Fibroblast of skin of right biceps (primary cell): ENCODE data around the gene GORASP2.

Experiments
- DNase-seq: peaks from one replicate; pipeline ENCODE4 v3.0.0-alpha.2; 2013

The GORASP2 gene

GRCh38 chr2:170923799-170924198 lies 5.3 kb upstream of the GORASP2 start:
- no peak for DNase-seq

GRCh38 chr2:170924969-170925368 lies 4.1 kb upstream of the GORASP2 start:
- no peak for DNase-seq

GRCh38 chr2:170925923-170926322 lies 3.1 kb upstream of the GORASP2 start:
- DNase-seq = no peak

GRCh38 chr2:170926743-170927297 lies 2.2 kb upstream of the GORASP2 start:
- DNase-seq = no peak

GRCh38 chr2:170928036-170928823 lies 823 bp upstream of the GORASP2 start:
- DNase-seq = peak; percentile 15

GRCh38 chr2:170929686-170930050 lies 615 bp downstream of the GORASP2 start:
- DNase-seq = peak; percentile 16

DNA sequence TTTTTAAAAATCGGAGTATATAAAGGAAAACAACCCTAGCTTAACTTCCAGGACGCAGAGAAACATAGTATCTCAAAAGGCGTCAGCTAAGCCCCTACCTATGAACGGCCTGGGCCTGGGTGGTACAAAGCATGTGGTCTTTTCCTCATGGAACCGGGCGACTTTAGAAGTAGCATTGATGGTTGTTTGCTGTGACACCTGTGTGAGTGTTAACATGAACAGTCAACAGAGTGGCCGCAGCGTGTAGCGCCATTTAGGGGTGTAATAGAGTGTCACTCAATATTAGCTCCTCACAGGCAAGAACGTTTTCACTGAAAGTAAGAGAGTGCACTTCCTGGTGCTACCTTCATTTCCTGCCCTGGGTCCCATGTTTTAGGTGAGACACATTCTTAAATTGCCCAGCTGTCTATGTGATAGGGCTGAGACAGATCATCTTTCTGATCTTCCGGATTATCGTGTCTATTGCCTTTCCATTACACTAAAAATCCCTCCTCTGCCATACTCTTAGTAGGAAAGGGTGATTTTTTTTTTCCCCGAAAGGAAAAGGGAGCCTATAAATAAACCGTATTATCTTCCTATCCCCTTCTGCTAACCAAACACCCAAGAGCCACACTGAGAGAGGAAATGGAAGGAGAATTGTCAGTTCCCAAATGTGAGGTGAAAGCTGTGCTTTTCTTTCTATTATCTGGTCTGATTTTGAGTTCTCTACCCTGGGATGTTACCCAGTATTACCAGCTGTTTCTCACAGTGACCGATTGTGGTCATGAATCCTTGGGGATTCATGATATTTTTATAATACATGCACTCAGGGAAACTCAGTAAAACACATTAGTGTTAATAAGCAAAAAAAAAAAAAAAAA lies 1.3 kb downstream of the GORASP2 start:
- DNase-seq = peak; percentile 27

DNA sequence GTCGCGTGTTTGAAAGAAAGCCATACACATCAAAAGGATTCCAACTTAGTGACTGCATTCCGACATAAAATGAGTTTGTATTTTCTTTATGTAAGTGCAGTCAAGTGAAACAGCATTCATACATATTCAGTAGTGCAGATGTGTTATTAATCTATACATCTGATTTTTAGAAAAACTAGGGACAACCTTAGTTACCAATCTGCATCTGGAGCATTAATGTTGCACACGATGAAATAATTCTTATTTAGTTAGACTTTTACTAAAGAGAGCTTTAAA lies 1.9 kb downstream of the GORASP2 start:
- DNase-seq = peak; percentile 16

DNA sequence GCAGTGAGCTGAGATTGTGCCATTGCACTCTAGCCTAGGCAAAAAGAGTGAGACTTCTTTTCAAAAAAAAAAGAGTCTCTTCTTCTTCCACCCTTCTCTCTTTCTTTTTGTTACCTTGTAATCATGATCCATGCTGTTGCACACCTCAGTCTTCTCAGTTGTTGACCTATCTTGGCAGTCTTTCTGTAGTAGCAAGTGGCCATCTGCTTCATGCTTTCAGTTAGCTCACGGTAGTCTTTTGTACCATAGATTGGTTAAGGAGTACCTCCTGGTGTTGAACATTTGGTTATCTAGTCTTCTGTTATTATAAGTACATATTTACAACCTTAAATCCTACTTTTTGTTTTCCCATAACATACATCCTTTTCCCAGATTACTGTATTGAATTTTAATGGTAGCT lies 3.1 kb downstream of the GORASP2 start:
- DNase-seq = no peak

GRCh38 chr2:170932948-170933347 lies 3.9 kb downstream of the GORASP2 start:
- no peak for DNase-seq

GRCh38 chr2:170937709-170938379 lies 8.8 kb downstream of the GORASP2 start:
- DNase-seq = no peak

GRCh38 chr2:170940066-170940465 lies 11.0 kb downstream of the GORASP2 start:
- no peak for DNase-seq

DNA sequence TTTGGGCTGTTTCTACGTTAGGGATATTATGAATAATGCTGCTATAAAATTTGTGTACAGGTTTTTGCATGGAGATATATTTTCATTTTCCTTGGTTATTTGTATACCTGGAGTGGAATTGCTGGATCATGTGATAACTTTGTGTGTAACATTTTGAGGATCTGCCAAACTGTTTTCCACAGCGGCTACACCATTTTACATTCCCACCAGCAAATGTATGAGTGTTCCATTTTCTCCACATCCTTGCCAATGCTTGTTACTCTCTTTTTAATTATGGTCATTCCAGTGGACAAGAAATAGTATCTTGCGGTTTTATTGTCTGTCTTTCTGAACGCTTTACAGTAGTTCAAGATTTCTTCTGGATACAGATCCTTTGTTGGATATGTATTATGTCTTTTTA lies 13.6 kb downstream of the GORASP2 start:
- DNase-seq = no peak

DNA sequence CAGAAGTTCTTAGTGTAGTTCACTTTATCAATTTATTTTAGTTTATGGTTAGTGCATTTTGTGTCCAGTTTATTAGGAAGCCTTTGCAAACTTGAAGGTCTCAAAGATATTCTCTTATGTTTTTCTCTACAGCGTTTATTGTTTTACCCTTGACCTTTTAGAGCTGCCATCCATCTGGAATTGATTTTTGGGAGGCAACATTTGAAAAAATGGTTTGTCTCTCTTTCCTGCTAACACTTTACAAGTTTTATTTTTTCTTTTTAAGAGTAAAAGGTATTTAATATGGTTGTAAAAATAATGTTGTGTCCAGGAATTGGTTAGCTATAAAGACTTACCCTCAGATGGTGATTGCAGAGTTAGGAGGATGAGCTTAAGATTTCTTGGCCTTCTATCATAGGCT lies 14.0 kb downstream of the GORASP2 start:
- no peak for DNase-seq

GRCh38 chr2:170943596-170943995 lies 14.5 kb downstream of the GORASP2 start:
- DNase-seq = no peak

GRCh38 chr2:170944545-170944944 lies 15.5 kb downstream of the GORASP2 start:
- no peak for DNase-seq

GRCh38 chr2:170949415-170949814 lies 20.4 kb downstream of the GORASP2 start:
- DNase-seq = no peak

- DNase-seq = no peak
Measured at GRCh38 chr2:170950221-170950761, 21.2 kb downstream of the GORASP2 start.

DNA sequence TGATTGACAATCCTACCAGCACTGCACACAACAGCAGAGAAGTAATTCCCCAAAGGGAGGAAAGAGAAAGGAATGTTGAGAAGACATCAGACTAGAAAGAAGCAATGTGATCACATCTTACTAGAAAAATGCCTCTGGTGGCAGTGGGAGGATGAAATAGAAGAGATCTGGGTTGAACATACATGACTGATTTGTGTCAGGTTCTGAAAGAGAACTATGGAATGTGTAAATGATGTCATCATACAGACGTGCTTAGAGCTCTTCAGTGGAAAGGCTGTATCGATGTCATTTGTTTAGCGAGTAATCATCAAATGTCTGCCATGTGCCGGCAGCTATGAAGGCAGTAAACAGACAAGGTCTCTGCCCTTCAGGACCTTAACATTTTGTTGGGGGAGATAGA lies 24.9 kb downstream of the GORASP2 start:
- peak; percentile 54 for DNase-seq

GRCh38 chr2:170963386-170963785 lies 34.3 kb downstream of the GORASP2 start:
- no peak for DNase-seq

GRCh38 chr2:170965446-170966225 lies 36.6 kb downstream of the GORASP2 start:
- DNase-seq = peak; percentile 42

GRCh38 chr2:170966648-170967396 lies 37.8 kb downstream of the GORASP2 start:
- no peak for DNase-seq
